C4-2B (cell line): ENCODE results near the gene SORCS2.

ENCODE experiments used
- CTCF ChIP-seq: fragments of 450-650 bp; conservative IDR thresholded peaks from 2 replicates; pipeline ENCODE4 v1.5.1; 2017; ENCODE audit warnings: mild to moderate bottlenecking
- ZFX ChIP-seq: fragments of 450-650 bp; IDR thresholded peaks from 2 replicates; pipeline ENCODE4 v1.6.1; 2017

DNA sequence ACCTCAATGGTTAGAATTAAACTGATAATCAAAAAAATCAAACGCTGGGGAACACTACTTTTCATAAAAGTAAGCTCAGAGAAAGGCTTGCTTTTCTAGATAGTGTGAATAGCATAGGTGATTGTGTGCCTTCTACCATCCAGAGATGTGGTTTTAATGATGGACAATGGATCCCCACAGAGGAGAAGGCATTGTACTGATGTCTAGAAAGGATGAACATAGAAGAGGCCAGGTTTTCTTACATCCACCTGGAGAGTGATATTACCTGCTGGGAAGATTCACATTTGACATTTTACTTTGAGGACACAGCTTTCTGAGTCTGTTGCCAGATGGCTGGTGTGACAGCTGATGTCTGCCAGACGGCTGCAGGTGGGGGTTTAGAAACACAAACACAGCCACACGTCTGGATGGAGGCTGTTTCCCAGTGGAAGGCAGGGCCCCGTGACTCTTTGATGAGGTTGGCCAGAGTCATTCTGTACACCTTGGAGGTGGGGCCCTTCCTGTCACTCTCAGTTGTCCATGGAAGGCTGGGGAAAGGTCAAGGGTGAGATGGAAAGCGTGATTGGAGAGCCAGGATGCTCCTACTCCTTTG lies 128.0 kb downstream of the SORCS2 start:
- TF ChIP-seq CTCF (no peak), ZFX (no peak)
